Lung (tissue), 12 donors: Measurements from ENCODE around the gene MAP7D1. TPM values are rescaled to one million over a fixed set of nuclear protein-coding genes. Genes with fewer than 3 reads are reported as not detected.

ENCODE experiments used
- ATAC-seq: fragments of 200-7000 bp; cut with Tn5 transposase; one replicate; pipeline ENCODE4 v1.9.1; 2020; ENCODE audit warnings: moderate number of reproducible peaks; ENCODE audit not compliant: insufficient read depth, low FRiP score
- DNase-seq, 3 donors: peaks; one replicate each; pipeline ENCODE4 v3.0.0-alpha.2; 2013 to 2017
- H3K27ac ChIP-seq, 2 donors: one replicate each; pipeline ENCODE4 v1.5.1; 2013; ENCODE audit warnings: mild to moderate bottlenecking in 2 of 2, moderate library complexity in 2 of 2, control low read depth in 1 of 2, inconsistent platforms in 1 of 2, low read depth in 1 of 2, low read length in 1 of 2
- H3K27me3 ChIP-seq, 3 donors: one replicate each; pipeline ENCODE4 v1.5.1; 2013; ENCODE audit warnings: low read length in 2 of 3; ENCODE audit not compliant: control insufficient read depth in 3 of 3, insufficient read depth in 3 of 3
- H3K36me3 ChIP-seq, 4 donors: one replicate each; pipeline ENCODE4 v1.5.1; 2013; ENCODE audit warnings: low read length in 4 of 4, mild to moderate bottlenecking in 1 of 4, moderate library complexity in 1 of 4; ENCODE audit not compliant: control insufficient read depth in 4 of 4, insufficient read depth in 4 of 4
- H3K4me1 ChIP-seq, 5 donors: one replicate each; pipeline ENCODE4 v1.5.1; 2013; ENCODE audit warnings: low read length in 5 of 5, mild to moderate bottlenecking in 2 of 5, moderate library complexity in 1 of 5; ENCODE audit not compliant: control insufficient read depth in 5 of 5, insufficient read depth in 5 of 5
- H3K4me3 ChIP-seq: one replicate; pipeline ENCODE4 v1.5.1; 2013; ENCODE audit warnings: mild to moderate bottlenecking, control low read depth, moderate library complexity
- H3K9ac ChIP-seq, 2 donors: one replicate each; pipeline ENCODE4 v1.5.1; 2013; ENCODE audit warnings: low read length in 2 of 2, control low read depth in 1 of 2; ENCODE audit not compliant: insufficient read depth in 1 of 2
- H3K9me3 ChIP-seq, 4 donors: one replicate each; pipeline ENCODE4 v1.5.1; 2013; ENCODE audit warnings: low read length in 3 of 4, mild to moderate bottlenecking in 1 of 4, moderate library complexity in 1 of 4; ENCODE audit not compliant: control insufficient read depth in 4 of 4, insufficient read depth in 3 of 4
- WGBS, 2 donors: extraction: QIAGEN DNeasy Blood & Tissue Kit; methylation state at CpG; one replicate each; pipeline ENCODE4 v1.1.7; 2013; 5-methylcytosine and 5-hydroxymethylcytosine counted together
- polyA plus RNA-seq, 2 donors: library from polyadenylated mRNA; stranded (reverse); fragments of 200-250 nt; gene quantifications; one replicate each; pipeline ENCODE4 v1.2.1, GENCODE V29; 2013
- total RNA-seq, 2 donors: library from RNA; depleted of rRNA in 1 of 2; stranded (reverse); fragments of >200 nt in 1 of 2; gene quantifications; one replicate each; pipeline ENCODE4 v1.2.1, GENCODE V29; 2014 to 2021
- TF ChIP-seq, protein P1 (sequence below): IDR thresholded peaks from 2 replicates; pipeline ENCODE4 v1.5.1; 2012; ENCODE audit warnings: mild to moderate bottlenecking; ENCODE audit errors: control extremely low read depth, extremely low read depth
- donor health status: control.
- donor health status: control.
- donor health status: Bipolar disorder and iron deficiency.
- donor health status: healthy.
- donor health status: DM: yes; HTN: yes; CAD: no.

Gene MAP7D1
- total and polyA plus RNA-seq, 4 donors = 47.3 to 140 (median 78.5) TPM

DNA sequence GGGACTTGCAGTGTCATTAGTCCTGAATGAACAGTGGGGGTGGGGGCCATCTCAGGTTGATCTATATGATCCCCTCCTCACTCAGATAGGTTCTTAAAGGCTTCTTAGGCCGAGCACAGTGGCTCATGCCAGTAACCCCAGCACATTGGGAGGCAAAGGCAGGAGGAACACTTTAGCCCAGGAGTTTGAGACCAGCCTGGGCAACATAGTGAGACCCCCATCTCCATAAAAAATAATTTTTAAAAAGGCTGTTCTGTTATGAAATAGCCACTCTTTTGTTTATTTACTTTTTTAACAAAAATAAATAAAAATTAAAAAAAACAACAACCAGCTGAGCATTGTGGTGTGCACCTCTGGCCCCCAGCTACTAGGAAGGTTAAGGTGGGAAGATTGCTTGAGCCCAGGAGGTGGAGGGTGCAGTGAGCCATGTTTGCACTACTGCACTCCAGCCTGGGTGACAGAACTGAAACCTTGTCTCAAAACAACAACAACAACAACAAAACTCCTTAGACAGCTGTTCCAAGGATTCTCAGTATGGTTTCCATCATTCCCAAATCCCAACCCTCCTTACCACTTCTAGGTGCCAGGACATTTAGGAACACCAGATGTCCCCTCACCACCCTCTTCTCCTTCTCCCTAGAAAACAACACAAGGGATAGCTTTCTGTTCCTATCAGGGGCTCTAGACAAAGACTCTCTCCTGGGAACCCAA, 4.7 kb upstream of the MAP7D1 start:
- peak overlapping the region; percentile 83 to 99 for H3K27ac ChIP-seq
- H3K9me3 ChIP-seq = no peaks in the 10 kb centered on the region
- H3K27me3 ChIP-seq = no peaks in the 10 kb centered on the region
- 15 to 45% methylated on average over 1 of the region's 1 CpG for WGBS, 2 donors
- peaks cover 7 to 36% (median 18%) of the 10 kb centered on the region in 5 donors for H3K4me1 ChIP-seq
- no peak overlapping the region for H3K4me3 ChIP-seq
- TF ChIP-seq, protein P1, sequence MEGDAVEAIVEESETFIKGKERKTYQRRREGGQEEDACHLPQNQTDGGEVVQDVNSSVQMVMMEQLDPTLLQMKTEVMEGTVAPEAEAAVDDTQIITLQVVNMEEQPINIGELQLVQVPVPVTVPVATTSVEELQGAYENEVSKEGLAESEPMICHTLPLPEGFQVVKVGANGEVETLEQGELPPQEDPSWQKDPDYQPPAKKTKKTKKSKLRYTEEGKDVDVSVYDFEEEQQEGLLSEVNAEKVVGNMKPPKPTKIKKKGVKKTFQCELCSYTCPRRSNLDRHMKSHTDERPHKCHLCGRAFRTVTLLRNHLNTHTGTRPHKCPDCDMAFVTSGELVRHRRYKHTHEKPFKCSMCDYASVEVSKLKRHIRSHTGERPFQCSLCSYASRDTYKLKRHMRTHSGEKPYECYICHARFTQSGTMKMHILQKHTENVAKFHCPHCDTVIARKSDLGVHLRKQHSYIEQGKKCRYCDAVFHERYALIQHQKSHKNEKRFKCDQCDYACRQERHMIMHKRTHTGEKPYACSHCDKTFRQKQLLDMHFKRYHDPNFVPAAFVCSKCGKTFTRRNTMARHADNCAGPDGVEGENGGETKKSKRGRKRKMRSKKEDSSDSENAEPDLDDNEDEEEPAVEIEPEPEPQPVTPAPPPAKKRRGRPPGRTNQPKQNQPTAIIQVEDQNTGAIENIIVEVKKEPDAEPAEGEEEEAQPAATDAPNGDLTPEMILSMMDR = no peak
- H3K36me3 ChIP-seq = peaks cover 0 to 2% (median 0%) of the 10 kb centered on the region in 4 donors
- H3K9ac ChIP-seq = peak overlapping the region in 1 of 2 donors; percentile 40
- DNase-seq = peak in 2 of 3 donors; percentile 46 to 47
- ATAC-seq = no peak

DNA sequence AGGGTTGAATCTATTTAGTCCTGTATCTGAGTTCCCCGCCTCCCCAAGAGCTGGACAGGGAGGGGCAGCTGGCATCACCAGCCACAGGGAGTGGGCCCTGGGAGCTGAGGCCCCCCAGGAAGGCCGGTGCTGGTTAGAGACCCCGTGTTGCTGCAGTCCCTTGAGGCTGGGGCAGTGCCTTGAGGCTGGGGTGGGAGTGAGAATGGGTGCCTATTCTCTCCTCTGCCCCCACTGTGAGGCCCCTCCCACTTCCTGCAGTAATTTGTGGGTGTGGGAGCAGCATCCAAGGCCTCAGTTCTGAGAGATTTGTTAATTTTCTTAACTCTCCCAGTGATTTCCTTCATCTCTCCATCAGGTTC, 4.1 kb upstream of the MAP7D1 start:
- peak overlapping the region; percentile 72 to 83 for H3K27ac ChIP-seq
- 56 to 63% methylated on average over 3 of the region's 3 CpGs for WGBS, 2 donors
- DNase-seq (no peak), ATAC-seq (no peak)
- H3K27me3 ChIP-seq = no peaks in the 10 kb centered on the region
- H3K9me3 ChIP-seq = no peaks in the 10 kb centered on the region
- peak overlapping the region in 1 of 2 donors; percentile 28 for H3K9ac ChIP-seq
- no peak overlapping the region for H3K4me3 ChIP-seq
- peaks cover 0 to 2% (median 0%) of the 10 kb centered on the region in 4 donors for H3K36me3 ChIP-seq
- peaks cover 7 to 36% (median 18%) of the 10 kb centered on the region in 5 donors for H3K4me1 ChIP-seq
- TF ChIP-seq, protein P1 = no peak

DNA sequence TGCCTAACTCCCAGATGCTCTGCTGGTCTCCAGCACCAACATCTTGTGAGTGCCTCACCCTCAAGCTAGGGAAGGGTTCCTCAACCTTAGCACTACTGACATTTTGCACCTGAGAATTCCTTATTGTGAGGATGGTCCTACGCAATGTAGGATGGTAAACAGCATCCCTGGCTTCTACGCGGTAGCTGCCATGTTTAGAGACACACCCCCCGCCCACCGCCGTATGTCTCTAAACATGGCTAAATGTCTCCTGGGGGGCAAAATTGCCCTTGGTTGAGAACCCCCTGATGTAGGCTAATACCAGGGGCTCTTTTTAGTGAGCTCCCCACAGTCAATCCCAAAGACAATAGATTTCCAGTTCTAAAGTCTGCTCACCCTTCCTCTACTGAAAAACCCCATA, 2.5 kb upstream of the MAP7D1 start:
- DNase-seq = no peak
- peaks cover 7 to 46% (median 19%) of the 10 kb centered on the region in 5 donors for H3K4me1 ChIP-seq
- H3K9ac ChIP-seq = no peak overlapping the region
- 96 to 98% methylated on average over 6 of the region's 6 CpGs for WGBS, 2 donors
- no peak for ATAC-seq
- H3K36me3 ChIP-seq = no peaks in the 10 kb centered on the region
- H3K9me3 ChIP-seq = no peaks in the 10 kb centered on the region
- H3K27ac ChIP-seq = peak overlapping the region in 1 of 2 donors; percentile 2
- H3K4me3 ChIP-seq = no peak overlapping the region
- no peaks in the 10 kb centered on the region for H3K27me3 ChIP-seq
- TF ChIP-seq, protein P1 = no peak
